Measurements from ENCODE around the gene NRF1. TPM values are rescaled to one million over a fixed set of nuclear protein-coding genes. Genes with fewer than 3 reads are reported as not detected.

Gene NRF1
- total RNA-seq, 2 donors from 2014 or later: 22.9 to 26.4 TPM

DNA sequence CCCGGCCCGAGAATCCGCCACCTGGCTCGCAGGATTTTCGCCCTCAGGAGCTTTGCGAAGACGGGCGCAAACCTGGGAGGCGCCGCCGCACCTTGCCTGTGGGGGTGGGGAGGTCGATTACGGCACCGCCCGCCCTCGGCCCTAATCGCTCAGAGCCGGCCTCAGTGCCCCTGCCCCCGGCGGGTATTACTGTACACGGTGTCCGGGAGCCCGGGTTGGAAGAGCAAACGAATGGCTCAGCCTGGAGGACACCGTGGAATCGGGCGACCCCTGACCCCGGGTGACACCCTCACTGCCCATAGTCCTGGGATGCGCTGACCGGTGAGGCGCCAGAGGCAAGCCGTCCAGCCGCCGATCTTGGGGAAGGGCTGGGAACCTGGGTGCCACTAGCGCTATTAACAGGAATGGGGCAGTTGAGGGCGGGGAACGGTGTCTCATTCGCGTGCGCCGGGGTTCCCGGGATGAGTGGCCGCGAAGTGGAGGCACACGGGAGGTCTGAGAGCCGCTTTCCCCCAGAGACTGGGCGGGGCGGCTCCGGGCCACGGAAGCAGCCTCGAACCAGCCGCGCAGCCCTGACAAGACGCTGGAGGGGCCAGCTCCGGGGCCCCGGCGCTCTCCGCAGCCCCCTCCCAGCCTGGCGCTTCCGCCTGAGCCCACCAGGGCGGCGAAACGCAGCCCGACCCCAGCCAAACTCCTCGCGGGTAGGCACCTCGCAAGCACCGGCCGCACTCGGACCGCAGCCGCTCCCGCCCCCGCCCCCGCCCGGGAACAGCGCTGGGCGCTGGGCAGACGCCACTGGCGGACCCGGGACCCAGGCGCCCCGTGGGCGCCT is 167.5 kb downstream of the NRF1 start:
- Mint-ChIP-seq H3K4me3 (peak overlapping the region; percentile 55), H3K27me3 (ENCODE audit: insufficient read depth) (peaks cover 89% of the 10 kb centered on the region), H3K36me3 (ENCODE audit: low read depth) (no peaks in the 10 kb centered on the region), H3K27ac (no peak overlapping the region), H3K9me3 (no peaks in the 10 kb centered on the region), H3K4me1 (peaks cover 21% of the 10 kb centered on the region)
- DNase-seq: peak; percentile 77
- Histone ChIP-seq H3K27me3 (ENCODE audit: control insufficient read depth, insufficient read depth, low read length, poor library complexity, severe bottlenecking) (peaks cover 90% of the 10 kb centered on the region), H3K9me3 (ENCODE audit: control insufficient read depth, low read length) (peaks cover 4% of the 10 kb centered on the region), H3K36me3 (ENCODE audit: control insufficient read depth, insufficient read depth, low read length) (no peaks in the 10 kb centered on the region), H3K4me1 (ENCODE audit: control insufficient read depth, insufficient read depth, low read length) (peaks cover 6% of the 10 kb centered on the region), H3K9ac (ENCODE audit: extremely low read depth, low read length, poor library complexity, severe bottlenecking) (no peak overlapping the region), H3K27ac (ENCODE audit: low read depth, low read length) (no peak overlapping the region), H3K4me3 (ENCODE audit: low read length) (peak overlapping the region; percentile 71)
- 2 to 7% methylated on average over 3 to 84 of the region's 84 CpGs for WGBS, 2 experiments (ENCODE audit: insufficient coverage in 1 of 2, insufficient read length in 1 of 2)
- TF ChIP-seq CTCF (conservative IDR thresholded peaks at IDR 0.05): peak; percentile 68

DNA sequence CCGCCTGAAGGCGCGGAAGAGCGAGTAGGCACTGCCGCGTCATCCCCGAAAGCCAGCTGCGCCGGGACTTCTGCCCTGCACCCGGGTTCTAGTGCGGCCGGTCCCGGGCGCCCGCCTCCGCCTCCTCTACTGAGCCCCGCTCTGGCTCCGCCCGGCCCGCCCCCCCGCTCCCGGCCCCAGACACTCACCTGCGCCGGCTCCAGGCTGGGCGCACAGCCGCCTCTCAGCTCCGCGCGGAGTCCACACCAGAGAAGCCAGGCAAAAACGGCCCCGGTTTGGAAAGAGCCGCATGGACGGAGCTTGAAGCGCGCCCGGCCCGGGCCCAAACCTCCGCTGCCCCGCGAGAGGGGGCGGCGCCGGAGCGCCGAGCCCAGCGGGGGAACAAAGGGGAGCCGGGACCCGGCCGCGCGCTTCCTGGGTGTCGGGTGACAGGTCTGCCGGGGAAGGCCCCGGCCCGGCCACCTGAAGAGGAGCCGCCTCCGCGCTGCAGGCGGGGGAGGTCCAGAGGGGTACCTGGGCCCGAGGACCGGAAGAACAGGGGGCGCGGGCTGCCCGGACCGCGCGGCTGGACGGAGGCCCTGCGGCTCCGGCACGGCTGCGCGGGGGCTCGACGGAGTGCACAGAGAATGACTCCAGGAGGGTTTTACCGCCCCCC is 168.2 kb downstream of the NRF1 start:
- no peaks in the 10 kb centered on the region for H3K9me3 Mint-ChIP-seq
- peaks cover 19% of the 10 kb centered on the region for H3K4me1 Mint-ChIP-seq
- H3K36me3 ChIP-seq (ENCODE audit: control insufficient read depth, insufficient read depth, low read length): no peaks in the 10 kb centered on the region
- WGBS, 2 experiments (ENCODE audit: insufficient coverage in 1 of 2, insufficient read length in 1 of 2): 0 to 1% methylated on average over 15 to 76 of the region's 76 CpGs
- peak overlapping the region; percentile 55 for H3K4me3 Mint-ChIP-seq
- TF ChIP-seq CTCF (conservative IDR thresholded peaks at IDR 0.05): no peak
- DNase-seq: no peak
- no peaks in the 10 kb centered on the region for H3K36me3 Mint-ChIP-seq (ENCODE audit: low read depth)
- peaks cover 6% of the 10 kb centered on the region for H3K4me1 ChIP-seq (ENCODE audit: control insufficient read depth, insufficient read depth, low read length)
- H3K27me3 ChIP-seq (ENCODE audit: control insufficient read depth, insufficient read depth, low read length, poor library complexity, severe bottlenecking): peaks cover 97% of the 10 kb centered on the region
- H3K27ac Mint-ChIP-seq: no peak overlapping the region
- H3K9me3 ChIP-seq (ENCODE audit: control insufficient read depth, low read length): peaks cover 4% of the 10 kb centered on the region
- H3K4me3 ChIP-seq (ENCODE audit: low read length): peak overlapping the region; percentile 71
- no peak overlapping the region for H3K27ac ChIP-seq (ENCODE audit: low read depth, low read length)
- H3K27me3 Mint-ChIP-seq (ENCODE audit: insufficient read depth): peaks cover 89% of the 10 kb centered on the region
- H3K9ac ChIP-seq (ENCODE audit: extremely low read depth, low read length, poor library complexity, severe bottlenecking): no peak overlapping the region

- Mint-ChIP-seq H3K36me3 (ENCODE audit: low read depth) (no peaks in the 10 kb centered on the region), H3K27ac (no peak overlapping the region), H3K27me3 (ENCODE audit: insufficient read depth) (peaks cover 89% of the 10 kb centered on the region), H3K4me3 (peak overlapping the region; percentile 55), H3K9me3 (no peaks in the 10 kb centered on the region), H3K4me1 (peaks cover 19% of the 10 kb centered on the region)
- no peak for TF ChIP-seq CTCF (conservative IDR thresholded peaks at IDR 0.05)
- H3K27ac ChIP-seq (ENCODE audit: low read depth, low read length): no peak overlapping the region
- WGBS, 2 experiments (ENCODE audit: insufficient coverage in 1 of 2, insufficient read length in 1 of 2): 0% methylated on average over 20 to 63 of the region's 64 CpGs
- no peaks in the 10 kb centered on the region for H3K36me3 ChIP-seq (ENCODE audit: control insufficient read depth, insufficient read depth, low read length)
- H3K27me3 ChIP-seq (ENCODE audit: control insufficient read depth, insufficient read depth, low read length, poor library complexity, severe bottlenecking): peaks cover 98% of the 10 kb centered on the region
- peaks cover 6% of the 10 kb centered on the region for H3K4me1 ChIP-seq (ENCODE audit: control insufficient read depth, insufficient read depth, low read length)
- H3K4me3 ChIP-seq (ENCODE audit: low read length): peak overlapping the region; percentile 71
- DNase-seq: peak; percentile 98
- peaks cover 4% of the 10 kb centered on the region for H3K9me3 ChIP-seq (ENCODE audit: control insufficient read depth, low read length)
- no peak overlapping the region for H3K9ac ChIP-seq (ENCODE audit: extremely low read depth, low read length, poor library complexity, severe bottlenecking)
Observed at GRCh38 chr7:129780257-129780973, 168.9 kb downstream of the NRF1 start.

Measured in endodermal cell (in vitro differentiated cells).